ENCODE data around the gene TLX3.
"Not testable (repeated sequence)": the region's sequence is repeated elsewhere in the genome, so short reads cannot be mapped to it uniquely, and the experiment has no call there.

The TLX3 gene

DNA sequence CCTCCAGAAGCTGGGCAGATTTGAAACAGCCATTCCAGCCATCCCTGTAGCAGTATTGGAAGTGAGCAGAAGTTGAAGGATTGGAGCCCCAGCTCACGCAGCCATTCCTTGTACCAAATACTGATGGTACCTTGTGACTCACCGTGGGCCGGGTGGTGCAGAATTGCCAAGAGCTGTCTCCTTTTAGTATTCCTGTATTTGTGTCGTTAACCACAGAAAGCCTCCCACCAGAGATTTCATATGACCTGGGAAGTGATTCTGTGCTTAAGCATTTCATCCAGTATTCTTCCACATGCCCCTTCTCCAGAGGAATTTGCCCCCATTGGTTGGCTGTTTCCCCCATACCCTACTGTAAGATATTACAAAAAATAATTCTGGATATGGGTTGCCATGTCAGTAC, 17.7 kb upstream of the TLX3 start:
- no peak for DNase-seq (ENCODE audit: extremely low read depth, low read depth)
- TF ChIP-seq, protein P1, sequence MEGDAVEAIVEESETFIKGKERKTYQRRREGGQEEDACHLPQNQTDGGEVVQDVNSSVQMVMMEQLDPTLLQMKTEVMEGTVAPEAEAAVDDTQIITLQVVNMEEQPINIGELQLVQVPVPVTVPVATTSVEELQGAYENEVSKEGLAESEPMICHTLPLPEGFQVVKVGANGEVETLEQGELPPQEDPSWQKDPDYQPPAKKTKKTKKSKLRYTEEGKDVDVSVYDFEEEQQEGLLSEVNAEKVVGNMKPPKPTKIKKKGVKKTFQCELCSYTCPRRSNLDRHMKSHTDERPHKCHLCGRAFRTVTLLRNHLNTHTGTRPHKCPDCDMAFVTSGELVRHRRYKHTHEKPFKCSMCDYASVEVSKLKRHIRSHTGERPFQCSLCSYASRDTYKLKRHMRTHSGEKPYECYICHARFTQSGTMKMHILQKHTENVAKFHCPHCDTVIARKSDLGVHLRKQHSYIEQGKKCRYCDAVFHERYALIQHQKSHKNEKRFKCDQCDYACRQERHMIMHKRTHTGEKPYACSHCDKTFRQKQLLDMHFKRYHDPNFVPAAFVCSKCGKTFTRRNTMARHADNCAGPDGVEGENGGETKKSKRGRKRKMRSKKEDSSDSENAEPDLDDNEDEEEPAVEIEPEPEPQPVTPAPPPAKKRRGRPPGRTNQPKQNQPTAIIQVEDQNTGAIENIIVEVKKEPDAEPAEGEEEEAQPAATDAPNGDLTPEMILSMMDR (IDR thresholded peaks at IDR 0.05; ENCODE audit: low read depth, low read length): no peak

DNA sequence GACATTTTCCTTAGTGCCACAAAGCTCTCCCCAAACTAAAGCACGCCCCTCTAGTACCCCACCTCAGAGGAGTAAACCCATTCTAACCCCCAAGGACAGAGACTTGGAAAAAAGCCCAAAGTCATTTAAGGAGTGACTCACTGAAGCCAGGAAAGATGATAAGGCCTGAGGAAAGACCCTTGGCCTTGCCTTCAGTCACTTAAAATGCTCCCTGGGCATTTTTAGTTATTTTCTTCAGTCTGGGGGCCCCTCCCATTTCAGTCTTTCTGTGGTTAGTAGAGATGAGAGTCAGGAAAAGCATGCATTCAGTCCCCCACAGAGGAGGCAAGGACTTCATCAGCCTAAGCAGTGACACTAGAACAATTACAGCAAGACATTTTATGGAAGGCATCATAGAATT, 13.7 kb upstream of the TLX3 start:
- TF ChIP-seq, protein P1 (IDR thresholded peaks at IDR 0.05; ENCODE audit: low read depth, low read length): no peak
- DNase-seq (ENCODE audit: extremely low read depth, low read depth): no peak

DNA sequence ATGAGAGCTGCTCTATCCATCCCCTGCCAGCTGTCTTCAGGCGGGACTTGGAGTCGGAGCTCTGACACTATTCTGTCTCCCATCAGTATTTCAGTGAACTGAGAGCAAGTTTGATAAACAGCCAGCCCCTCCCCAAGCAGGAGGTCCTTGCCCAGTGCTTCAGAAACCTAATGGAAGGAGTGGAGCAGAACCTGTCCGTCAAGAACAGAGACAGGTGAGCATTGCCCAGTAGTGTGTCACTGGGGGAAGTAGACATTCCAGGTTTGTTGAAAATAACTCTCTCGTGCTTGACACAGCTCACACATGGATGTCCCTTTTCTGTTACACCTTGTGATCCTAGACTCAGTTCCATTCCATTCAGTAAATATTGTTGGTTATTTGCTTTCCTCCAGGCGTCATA, 13.2 kb upstream of the TLX3 start:
- TF ChIP-seq, protein P1 (IDR thresholded peaks at IDR 0.05; ENCODE audit: low read depth, low read length): no peak

DNA sequence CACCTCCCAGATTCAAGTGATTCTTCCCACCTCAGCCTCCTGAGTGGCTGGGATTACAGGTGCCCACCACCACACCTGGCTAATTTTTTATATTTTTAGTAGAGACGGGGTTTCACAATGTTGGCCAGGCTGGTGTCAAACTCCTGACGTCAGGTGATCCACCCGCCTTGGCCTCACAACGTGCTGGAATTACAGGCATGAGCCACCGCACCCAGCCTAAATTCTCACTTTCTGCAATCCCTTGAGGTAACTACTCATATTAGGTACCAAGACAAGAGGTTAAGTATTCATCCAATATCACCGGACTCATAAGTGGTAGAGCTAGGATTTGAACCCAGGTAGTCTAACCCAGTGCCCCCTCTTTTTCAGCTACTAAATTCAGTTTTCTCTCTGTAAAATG, 11.1 kb upstream of the TLX3 start:
- DNase-seq (ENCODE audit: extremely low read depth, low read depth): not testable (repeated sequence)

More for the DNA sequence above, 13.2 kb upstream of the TLX3 start:
- no peak for DNase-seq (ENCODE audit: extremely low read depth, low read depth)

DNA sequence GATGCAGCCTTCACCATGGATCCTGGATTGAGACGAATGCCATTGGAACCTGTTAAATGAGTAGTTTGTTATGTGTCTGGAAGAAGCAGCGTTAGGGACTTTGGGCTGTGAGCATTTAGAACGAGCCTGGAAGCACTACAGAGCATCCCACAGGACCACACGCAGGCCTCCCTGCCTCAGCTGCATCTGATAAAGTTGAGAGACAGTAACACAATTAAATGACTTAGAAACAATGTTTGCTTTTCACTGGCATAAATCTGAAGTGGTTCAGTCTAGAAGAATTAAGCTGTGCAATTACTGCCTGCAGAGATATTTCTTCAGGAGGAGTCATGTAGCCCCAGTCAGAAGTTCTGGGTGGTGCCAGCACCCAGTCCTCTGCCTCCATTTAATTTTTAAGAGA, 9.8 kb upstream of the TLX3 start:
- DNase-seq (ENCODE audit: extremely low read depth, low read depth): no peak
- TF ChIP-seq, protein P1 (IDR thresholded peaks at IDR 0.05; ENCODE audit: low read depth, low read length): no peak

DNA sequence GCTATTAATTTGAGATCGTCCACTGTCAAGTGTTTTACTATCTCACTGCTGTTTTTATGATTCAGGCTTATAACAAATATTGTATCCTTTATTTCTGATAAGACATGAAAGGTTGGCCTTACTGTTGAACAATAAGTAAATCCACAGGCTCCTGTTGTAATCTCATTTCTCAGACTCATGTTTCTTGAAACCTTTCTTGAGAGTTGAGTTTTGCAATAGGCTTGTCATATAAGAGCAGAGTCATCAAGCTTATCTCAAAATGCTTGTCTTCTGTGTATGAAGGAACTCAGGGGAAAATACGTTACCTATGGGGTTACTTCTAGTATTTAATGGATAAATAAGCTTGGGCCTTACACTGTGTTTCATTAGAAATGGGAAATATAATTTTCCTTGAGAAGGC, 9.2 kb upstream of the TLX3 start:
- DNase-seq (ENCODE audit: extremely low read depth, low read depth): no peak

DNA sequence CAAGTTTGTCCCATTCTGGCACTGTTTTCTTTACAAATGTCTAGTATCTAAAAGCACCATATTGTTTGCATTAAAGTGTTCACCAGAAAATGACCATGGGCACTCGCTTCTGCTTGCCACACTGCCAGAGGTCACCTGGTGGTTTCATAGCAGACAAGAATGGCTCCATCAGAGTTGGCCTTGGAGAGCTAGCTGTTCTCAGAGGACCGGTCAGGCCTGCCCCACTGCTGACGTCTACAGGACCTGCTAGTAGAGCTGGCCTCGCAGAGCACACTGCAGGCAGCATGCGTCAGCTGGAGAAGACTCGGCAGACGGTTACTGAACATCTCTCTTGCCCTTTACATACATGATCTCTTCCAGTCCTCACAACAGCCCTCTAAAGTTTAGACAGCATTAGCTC, 8.7 kb upstream of the TLX3 start:
- TF ChIP-seq, protein P1 (IDR thresholded peaks at IDR 0.05; ENCODE audit: low read depth, low read length): no peak
- DNase-seq (ENCODE audit: extremely low read depth, low read depth): no peak

More for the DNA sequence above, 9.2 kb upstream of the TLX3 start:
- TF ChIP-seq, protein P1 (IDR thresholded peaks at IDR 0.05; ENCODE audit: low read depth, low read length): no peak

DNA sequence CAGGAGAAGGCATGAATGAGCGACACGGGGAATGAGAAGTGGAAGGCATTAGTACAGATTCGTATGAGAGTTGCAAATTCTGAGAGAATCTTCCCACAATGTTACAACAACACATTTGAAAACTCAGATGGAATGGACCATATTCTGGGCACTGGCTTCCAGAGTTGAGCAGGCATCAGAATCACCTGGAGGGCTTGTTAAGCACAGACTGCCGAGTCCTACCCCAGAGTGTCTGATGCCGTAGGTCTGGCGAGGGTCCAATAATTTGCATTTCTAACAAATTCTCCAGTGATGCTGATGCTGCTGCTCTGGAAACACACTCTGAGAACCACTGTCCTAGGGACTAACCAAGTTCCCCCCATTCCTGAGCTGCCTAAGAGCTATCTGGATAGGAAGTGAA, 2.9 kb upstream of the TLX3 start:
- TF ChIP-seq, protein P1 (IDR thresholded peaks at IDR 0.05; ENCODE audit: low read depth, low read length): no peak
- no peak for DNase-seq (ENCODE audit: extremely low read depth, low read depth)

Measured in AG09319 (cell line).